PC-9 (cell line): Measurements from ENCODE around the gene SLC1A2. TPM values are rescaled to one million over a fixed set of nuclear protein-coding genes. Genes with fewer than 3 reads are reported as not detected.
A peak's percentile ranks its signal among the peaks of the same experiment; 100 is the strongest.

Source experiments
- BruUV-seq: library from RNA; stranded (reverse); fragments of 400-500 nt; replicated peaks from 2 replicates; lab custom pipeline; 2021; lab: Mats Ljungman, UMichigan
- CTCF ChIA-PET: fragments of 300-600 bp; sonication (Branson Sonifier 250); formaldehyde crosslinking; loops from one replicate; lab custom pipeline; 2022; ENCODE audit warnings: antibody characterized with exemption; lab: Charles Lee
- POLR2A ChIA-PET: fragments of 300-600 bp; sonication (Branson Sonifier 250); formaldehyde crosslinking; loops from one replicate; lab custom pipeline; 2022; ENCODE audit warnings: antibody characterized with exemption; ENCODE audit not compliant: unreplicated experiment; lab: Charles Lee
- DNase-seq, 2 experiments: peaks; one replicate each; pipeline versions ENCODE4 v3.0.0 to v3.0.0-alpha.2; 2015 to 2022; ENCODE audit warnings: mixed read lengths in 1 of 2
- H2AFZ ChIP-seq: fragments of 200-600 bp; sonication (generic); 2 replicates; pipeline ENCODE4 v1.8.1; 2017; ENCODE audit warnings: antibody characterized with exemption
- H3F3A ChIP-seq: fragments of 200-600 bp; sonication (generic); 2 replicates; pipeline ENCODE4 v1.8.1; 2017; ENCODE audit warnings: antibody characterized with exemption, mild to moderate bottlenecking, low read depth; ENCODE audit not compliant: insufficient read depth
- H3K27ac ChIP-seq: fragments of 200-600 bp; sonication (generic); 2 replicates; pipeline ENCODE4 v1.6.1; 2016; ENCODE audit warnings: mixed run types
- H3K27me3 ChIP-seq: fragments of 200-600 bp; sonication (generic); 2 replicates; pipeline ENCODE4 v1.6.1; 2016; ENCODE audit warnings: low read depth, mixed run types; ENCODE audit not compliant: insufficient read depth
- H3K36me3 ChIP-seq: fragments of 200-600 bp; sonication (generic); 2 replicates; pipeline ENCODE4 v1.6.1; 2016; ENCODE audit warnings: low read depth, mixed run types
- H3K4me1 ChIP-seq: fragments of 200-600 bp; sonication (generic); replicated peaks from 2 replicates; pipeline ENCODE4 v1.6.1; 2016; ENCODE audit warnings: mixed run types; ENCODE audit not compliant: insufficient read depth
- H3K4me2 ChIP-seq: fragments of 200-600 bp; sonication (generic); 2 replicates; pipeline ENCODE4 v1.6.1; 2017; ENCODE audit warnings: mixed run types
- H3K4me3 ChIP-seq: fragments of 200-600 bp; sonication (generic); 2 replicates; pipeline ENCODE4 v1.6.1; 2016; ENCODE audit warnings: mixed run types
- H3K79me2 ChIP-seq: fragments of 200-600 bp; sonication (generic); 2 replicates; pipeline ENCODE4 v1.6.1; 2017; ENCODE audit warnings: low read depth, mixed run types
- H3K9me2 ChIP-seq: fragments of 200-600 bp; sonication (generic); 2 replicates; pipeline ENCODE4 v1.8.1; 2017; ENCODE audit warnings: mild to moderate bottlenecking; ENCODE audit not compliant: insufficient read depth
- H3K9me3 ChIP-seq: fragments of 200-600 bp; sonication (generic); 2 replicates; pipeline ENCODE4 v1.8.1; 2016; ENCODE audit warnings: low read depth; ENCODE audit not compliant: insufficient read depth
- H4K20me1 ChIP-seq: fragments of 200-600 bp; sonication (generic); 2 replicates; pipeline ENCODE4 v1.8.1; 2017; ENCODE audit not compliant: insufficient read depth
- EZH2 ChIP-seq: fragments of 200-600 bp; sonication (generic); IDR thresholded peaks from 2 replicates; pipeline ENCODE4 v1.8.0; 2017; ENCODE audit warnings: antibody characterized with exemption, low read depth
- intact Hi-C: fragments of 100-400 bp; cut with micrococcal nuclease; formaldehyde crosslinking; loops from one replicate; pipeline ENCODE4 v1.10.0; 2022; ENCODE audit not compliant: unreplicated experiment
- total RNA-seq: library from RNA; stranded (reverse); gene quantifications from 2 replicates; pipeline ENCODE4 v1.2.3, GENCODE V29; 2021
- TF ChIP-seq, protein P1 (sequence below): fragments of 200-600 bp; sonication (generic); conservative IDR thresholded peaks from 2 replicates; pipeline ENCODE4 v1.6.1; 2017; ENCODE audit warnings: mixed run types, antibody characterized with exemption, mild to moderate bottlenecking, moderate library complexity

SLC1A2 gene
- total RNA-seq, 1 experiment from 2014 or later, result 0.09 TPM

DNA sequence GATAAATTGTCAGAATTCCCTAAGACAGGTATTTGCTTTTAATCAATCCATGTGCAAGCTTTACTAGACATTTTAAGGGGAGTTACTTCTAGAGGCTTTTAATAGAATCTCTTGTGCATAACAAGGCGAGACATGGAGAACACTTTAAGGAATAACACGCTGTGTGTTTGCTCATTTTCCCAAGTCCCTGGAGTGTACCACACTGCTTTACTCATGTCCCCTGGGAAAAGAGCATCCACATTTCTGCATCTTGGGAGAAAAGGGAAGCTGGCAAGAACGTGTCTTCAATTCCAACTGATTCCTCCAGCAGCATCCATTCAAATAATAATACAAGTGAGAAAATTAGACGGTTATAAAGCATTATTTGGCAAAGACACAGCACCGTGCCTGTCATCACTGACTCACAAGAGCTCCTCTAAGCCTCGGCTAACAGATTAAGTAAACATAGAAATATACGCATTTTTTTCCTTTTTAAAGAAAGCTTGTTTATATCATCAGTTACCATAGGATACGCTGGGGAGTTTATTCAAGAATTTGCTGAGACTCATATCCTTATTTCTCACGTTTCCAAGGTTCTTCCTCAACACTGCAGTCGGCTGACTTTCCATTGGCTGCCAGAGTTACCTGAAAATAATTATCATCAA is 158.9 kb downstream of the SLC1A2 start:
- H3K4me2 ChIP-seq, result peak overlapping the region; percentile 15
- intact Hi-C loops, result no loop called here
- no peaks in the 10 kb centered on the region for H3K9me3 ChIP-seq
- ChIA-PET POLR2A (no interaction called here), CTCF (no interaction called here)
- H3K27ac ChIP-seq, result no peak overlapping the region
- no peaks in the 10 kb centered on the region for H4K20me1 ChIP-seq
- no peak for TF ChIP-seq EZH2
- peaks cover 6% of the 10 kb centered on the region; the same call in 1 of the 2 replicates for H3K4me1 ChIP-seq
- BruUV-seq, result no TSS peak
- DNase-seq, result peak in 1 of 2 experiments; percentile 77
- H3K4me3 ChIP-seq, result no peak overlapping the region
- H3K27me3 ChIP-seq, result no peaks in the 10 kb centered on the region
- H3K79me2 ChIP-seq, result no peaks in the 10 kb centered on the region
- no peak overlapping the region for H2AFZ ChIP-seq
- no peaks in the 10 kb centered on the region for H3F3A ChIP-seq
- H3K9me2 ChIP-seq, result no peaks in the 10 kb centered on the region
- no peaks in the 10 kb centered on the region for H3K36me3 ChIP-seq

DNA sequence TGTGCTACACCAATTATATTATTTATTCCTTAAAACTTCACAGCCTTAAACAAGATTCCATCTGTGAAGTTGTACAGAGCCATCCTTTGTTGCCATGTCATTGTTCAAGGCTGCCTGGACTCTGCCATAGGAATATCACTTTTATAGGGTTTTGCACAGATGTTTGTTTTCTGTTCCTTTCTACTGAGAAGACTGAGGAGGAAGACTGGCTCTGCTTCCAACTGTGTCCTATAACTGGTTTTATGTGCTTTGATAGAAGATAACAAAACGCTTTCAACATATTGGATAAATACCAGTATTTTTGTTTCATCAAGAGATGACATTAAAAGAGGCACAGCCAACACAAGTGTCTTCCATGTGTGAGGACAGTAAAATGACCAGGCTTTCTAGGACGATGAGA is 159.8 kb downstream of the SLC1A2 start:
- H4K20me1 ChIP-seq, result no peaks in the 10 kb centered on the region
- H3K36me3 ChIP-seq, result no peaks in the 10 kb centered on the region
- no peak overlapping the region for H3K4me3 ChIP-seq
- TF ChIP-seq, protein P1, sequence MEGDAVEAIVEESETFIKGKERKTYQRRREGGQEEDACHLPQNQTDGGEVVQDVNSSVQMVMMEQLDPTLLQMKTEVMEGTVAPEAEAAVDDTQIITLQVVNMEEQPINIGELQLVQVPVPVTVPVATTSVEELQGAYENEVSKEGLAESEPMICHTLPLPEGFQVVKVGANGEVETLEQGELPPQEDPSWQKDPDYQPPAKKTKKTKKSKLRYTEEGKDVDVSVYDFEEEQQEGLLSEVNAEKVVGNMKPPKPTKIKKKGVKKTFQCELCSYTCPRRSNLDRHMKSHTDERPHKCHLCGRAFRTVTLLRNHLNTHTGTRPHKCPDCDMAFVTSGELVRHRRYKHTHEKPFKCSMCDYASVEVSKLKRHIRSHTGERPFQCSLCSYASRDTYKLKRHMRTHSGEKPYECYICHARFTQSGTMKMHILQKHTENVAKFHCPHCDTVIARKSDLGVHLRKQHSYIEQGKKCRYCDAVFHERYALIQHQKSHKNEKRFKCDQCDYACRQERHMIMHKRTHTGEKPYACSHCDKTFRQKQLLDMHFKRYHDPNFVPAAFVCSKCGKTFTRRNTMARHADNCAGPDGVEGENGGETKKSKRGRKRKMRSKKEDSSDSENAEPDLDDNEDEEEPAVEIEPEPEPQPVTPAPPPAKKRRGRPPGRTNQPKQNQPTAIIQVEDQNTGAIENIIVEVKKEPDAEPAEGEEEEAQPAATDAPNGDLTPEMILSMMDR, result no peak
- no peak for TF ChIP-seq EZH2
- H3K4me1 ChIP-seq, result peaks cover 6% of the 10 kb centered on the region; the same call in 1 of the 2 replicates
- no peak overlapping the region for H3K4me2 ChIP-seq
- H2AFZ ChIP-seq, result no peak overlapping the region
- ChIA-PET CTCF (no interaction called here), POLR2A (interaction anchor here (0.9 kb wide), 1 partner anchor 9 kb away, joined by 7 read pairs; no protein-coding TSS in a partner anchor)
- no peak overlapping the region for H3K27ac ChIP-seq
- no peaks in the 10 kb centered on the region for H3K9me2 ChIP-seq
- no peak for DNase-seq
- intact Hi-C loops, result no loop called here
- H3F3A ChIP-seq, result no peaks in the 10 kb centered on the region
- H3K9me3 ChIP-seq, result no peaks in the 10 kb centered on the region
- no peaks in the 10 kb centered on the region for H3K27me3 ChIP-seq
- BruUV-seq, result no TSS peak
- no peaks in the 10 kb centered on the region for H3K79me2 ChIP-seq

DNA sequence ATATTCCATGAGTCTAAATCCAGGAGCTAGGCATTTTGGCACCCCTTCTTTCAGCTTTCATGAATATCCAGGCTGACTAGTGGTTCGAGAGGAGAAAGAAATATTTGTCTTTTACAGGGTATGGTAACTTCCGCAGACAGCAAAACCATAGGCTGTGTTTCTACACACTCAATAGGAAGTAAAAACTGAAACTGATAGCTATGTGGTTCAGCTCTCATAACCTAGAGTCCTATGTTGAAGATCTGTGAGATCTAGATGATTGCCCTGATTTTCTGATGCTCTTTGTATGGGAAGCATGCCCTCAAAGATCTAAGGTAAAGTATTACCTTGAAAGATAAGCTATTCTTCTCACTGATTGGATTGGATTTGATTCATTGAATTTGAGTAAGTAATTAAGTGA is 162.1 kb downstream of the SLC1A2 start:
- no peaks in the 10 kb centered on the region for H3K79me2 ChIP-seq
- no peak overlapping the region for H3K4me2 ChIP-seq
- H3K4me1 ChIP-seq, result peaks cover 6% of the 10 kb centered on the region; the same call in 1 of the 2 replicates
- H3K36me3 ChIP-seq, result no peaks in the 10 kb centered on the region
- no peaks in the 10 kb centered on the region for H3K27me3 ChIP-seq
- ChIA-PET CTCF (no interaction called here), POLR2A (no interaction called here)
- H3K9me3 ChIP-seq, result no peaks in the 10 kb centered on the region
- no peak for DNase-seq
- H3K9me2 ChIP-seq, result no peaks in the 10 kb centered on the region
- no peaks in the 10 kb centered on the region for H3F3A ChIP-seq
- no peaks in the 10 kb centered on the region for H4K20me1 ChIP-seq
- TF ChIP-seq EZH2, result no peak
- intact Hi-C loops, result no loop called here
- no peak overlapping the region for H3K27ac ChIP-seq
- no TSS peak for BruUV-seq
- H3K4me3 ChIP-seq, result no peak overlapping the region
- H2AFZ ChIP-seq, result no peak overlapping the region

DNA sequence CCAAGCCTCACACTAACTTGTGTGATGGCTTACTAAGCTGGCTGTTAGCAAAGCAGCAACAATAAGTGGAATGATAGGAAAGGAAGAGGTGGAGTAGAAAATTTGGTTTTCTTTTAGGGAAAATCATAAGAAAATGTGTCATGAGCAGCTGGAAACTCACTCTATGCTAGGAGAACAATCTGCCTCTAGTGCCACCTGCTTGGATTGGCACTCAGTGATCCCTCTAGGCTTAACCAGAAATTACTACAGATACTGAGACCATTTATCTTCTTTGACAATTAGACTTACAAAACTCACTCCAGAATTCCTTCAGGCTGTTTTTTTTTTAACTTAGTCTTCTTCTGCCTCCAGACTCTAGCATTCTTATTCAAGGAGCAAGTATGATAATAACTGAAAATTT is 163.1 kb downstream of the SLC1A2 start:
- Histone ChIP-seq H2AFZ (no peak overlapping the region), H3K4me2 (no peak overlapping the region), H3K36me3 (no peaks in the 10 kb centered on the region), H4K20me1 (no peaks in the 10 kb centered on the region), H3K4me3 (no peak overlapping the region), H3K9me2 (no peaks in the 10 kb centered on the region), H3K9me3 (no peaks in the 10 kb centered on the region), H3K27me3 (no peaks in the 10 kb centered on the region), H3K79me2 (no peaks in the 10 kb centered on the region), H3K27ac (no peak overlapping the region), H3F3A (no peaks in the 10 kb centered on the region), H3K4me1 (peaks cover 6% of the 10 kb centered on the region; the same call in 1 of the 2 replicates)
- BruUV-seq, result no TSS peak
- no peak for DNase-seq
- CTCF ChIA-PET, result no interaction called here
- intact Hi-C loops, result no loop called here
- no peak for TF ChIP-seq EZH2
- TF ChIP-seq, protein P1, result no peak
- POLR2A ChIA-PET, result no interaction called here
